DMS153 (cell line): ENCODE data around the gene NDUFA1.
"Not testable (repeated sequence)": the region's sequence is repeated elsewhere in the genome, so short reads cannot be mapped to it uniquely, and the experiment has no call there.

ENCODE experiments used
- DNase-seq: peaks from one replicate; lab custom pipeline; 2025; lab: John Stamatoyannopoulos, UW

Gene NDUFA1

DNA sequence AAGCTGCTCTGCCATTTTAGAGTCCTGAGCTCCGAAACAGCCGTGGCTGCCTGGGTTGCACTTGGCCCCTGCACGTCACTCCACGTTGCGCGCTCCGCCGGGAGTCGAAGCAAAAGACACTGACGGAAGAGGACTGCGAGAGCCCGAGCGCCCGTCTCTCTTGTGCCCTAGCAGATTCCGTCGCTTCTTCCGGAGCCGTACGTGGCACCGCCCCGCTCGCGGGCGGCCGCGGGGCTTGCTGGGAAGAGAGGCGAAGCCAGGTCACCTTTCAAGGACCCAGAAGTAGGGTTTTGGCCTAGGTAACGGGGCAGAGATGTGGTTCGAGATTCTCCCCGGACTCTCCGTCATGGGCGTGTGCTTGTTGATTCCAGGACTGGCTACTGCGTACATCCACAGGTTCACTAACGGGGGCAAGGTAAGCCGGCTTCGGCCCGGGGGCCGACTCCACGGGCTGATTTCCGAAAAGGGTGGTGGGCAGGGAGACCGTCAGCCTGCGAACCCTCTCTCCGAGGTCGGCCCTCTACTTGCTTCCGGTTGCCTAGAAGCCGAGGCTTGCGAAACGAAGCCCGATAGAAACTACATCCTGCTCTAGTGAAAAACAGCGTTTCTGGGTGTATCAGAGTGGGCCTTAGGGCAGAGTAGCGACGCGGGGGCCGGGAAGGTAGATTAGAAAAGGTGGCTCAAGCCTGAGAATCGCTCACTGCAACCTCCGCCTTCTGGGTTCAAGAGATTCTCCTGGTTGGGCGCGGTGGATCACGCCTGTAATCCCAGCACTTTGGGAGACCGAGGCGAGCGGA is at the start of gene NDUFA1, which contains the start of gene RNF113A:
Gene NDUFA1 (plus strand): TSS at position 234 of the 797 bp plus-strand sequence. CDS start 80 bp downstream, at position 314.
Gene RNF113A (minus strand): TSS at position 135 of the 797 bp plus-strand sequence. CDS start 120 bp downstream, at position 15.
- peak; percentile 92 for DNase-seq

DNA sequence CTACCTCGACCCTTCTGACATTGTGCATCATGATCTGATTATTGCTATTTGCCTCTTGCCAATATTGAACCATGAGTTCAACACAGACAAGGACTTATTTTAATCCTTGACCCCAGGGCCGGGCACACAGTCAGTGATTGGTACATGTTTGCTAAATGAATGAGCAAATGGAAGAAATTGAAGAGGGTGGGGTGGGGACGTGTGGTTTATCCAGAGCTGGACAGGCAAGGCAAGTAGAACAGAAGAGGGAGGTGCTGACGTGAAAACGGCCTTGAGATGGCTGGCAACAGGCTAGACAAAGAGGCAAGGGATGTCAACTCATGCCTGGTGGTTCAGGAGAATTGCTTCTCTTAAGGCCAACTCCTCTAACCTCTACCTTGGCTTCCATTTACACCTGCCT is 47.4 kb upstream of the NDUFA1 start:
- DNase-seq: not testable (repeated sequence)

DNA sequence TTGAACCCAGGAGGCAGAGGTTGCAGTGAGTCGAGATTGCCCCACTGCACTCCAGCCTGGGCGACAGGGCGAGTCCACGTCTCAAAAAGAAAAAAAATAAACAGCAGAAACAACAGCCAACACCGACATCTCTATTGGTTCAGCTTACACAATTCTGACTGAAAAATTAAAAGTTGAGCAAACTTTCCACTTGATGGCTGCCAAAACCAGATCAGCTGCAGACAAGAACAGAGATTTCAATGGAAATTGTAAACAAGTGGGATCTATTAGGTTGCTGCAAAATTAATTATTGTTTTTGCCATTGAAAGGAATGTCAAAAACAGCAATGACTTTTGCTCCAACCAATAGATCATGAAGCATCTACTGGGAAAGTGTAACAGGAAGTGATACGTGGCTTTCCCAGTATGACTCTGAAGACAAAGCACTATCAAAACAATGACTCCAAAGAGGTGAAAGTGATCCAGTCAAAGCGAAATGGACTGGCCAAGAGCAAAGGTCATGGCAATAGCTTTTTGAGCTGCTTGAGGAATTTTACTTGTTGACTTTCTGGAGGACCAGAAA is 45.2 kb upstream of the NDUFA1 start:
- DNase-seq: no peak

DNA sequence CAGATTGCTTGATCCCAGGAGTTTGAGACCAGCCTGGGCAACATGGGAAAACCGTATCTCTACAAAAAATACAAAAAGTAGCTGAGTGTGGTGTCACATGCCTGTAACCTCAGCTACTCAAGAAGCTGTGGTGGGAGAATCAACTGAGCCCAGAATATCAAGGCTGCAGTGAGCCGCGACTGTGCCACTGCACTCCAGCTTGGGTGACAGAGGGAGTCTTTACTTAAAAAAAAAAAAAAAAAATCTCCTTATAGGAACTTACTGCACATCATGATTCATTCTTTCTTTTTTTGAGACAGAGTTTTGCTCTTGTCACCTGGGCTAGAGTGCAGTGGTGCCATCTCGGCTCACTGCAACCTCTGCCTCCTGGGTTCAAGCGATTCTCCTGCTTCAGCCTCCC is 43.2 kb upstream of the NDUFA1 start:
- no peak for DNase-seq

DNA sequence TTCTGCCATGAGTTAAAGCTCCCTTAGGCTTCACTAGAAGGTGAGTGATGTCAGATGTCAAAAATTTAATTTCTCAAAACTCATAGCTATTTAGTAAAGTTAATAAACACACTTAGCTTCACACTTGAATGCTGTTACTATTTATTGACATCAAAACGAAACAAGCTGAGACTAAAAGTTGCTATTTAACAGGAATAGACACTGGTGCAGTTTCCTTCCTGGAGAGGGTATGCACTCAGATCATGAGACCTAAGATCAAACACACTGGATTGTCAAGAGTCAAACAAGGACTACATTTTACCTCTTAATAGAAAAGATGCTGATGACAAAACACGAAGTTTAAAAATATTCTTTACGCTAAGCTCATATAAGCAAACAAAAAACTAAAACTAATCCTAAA is 37.7 kb upstream of the NDUFA1 start:
- DNase-seq: no peak

DNA sequence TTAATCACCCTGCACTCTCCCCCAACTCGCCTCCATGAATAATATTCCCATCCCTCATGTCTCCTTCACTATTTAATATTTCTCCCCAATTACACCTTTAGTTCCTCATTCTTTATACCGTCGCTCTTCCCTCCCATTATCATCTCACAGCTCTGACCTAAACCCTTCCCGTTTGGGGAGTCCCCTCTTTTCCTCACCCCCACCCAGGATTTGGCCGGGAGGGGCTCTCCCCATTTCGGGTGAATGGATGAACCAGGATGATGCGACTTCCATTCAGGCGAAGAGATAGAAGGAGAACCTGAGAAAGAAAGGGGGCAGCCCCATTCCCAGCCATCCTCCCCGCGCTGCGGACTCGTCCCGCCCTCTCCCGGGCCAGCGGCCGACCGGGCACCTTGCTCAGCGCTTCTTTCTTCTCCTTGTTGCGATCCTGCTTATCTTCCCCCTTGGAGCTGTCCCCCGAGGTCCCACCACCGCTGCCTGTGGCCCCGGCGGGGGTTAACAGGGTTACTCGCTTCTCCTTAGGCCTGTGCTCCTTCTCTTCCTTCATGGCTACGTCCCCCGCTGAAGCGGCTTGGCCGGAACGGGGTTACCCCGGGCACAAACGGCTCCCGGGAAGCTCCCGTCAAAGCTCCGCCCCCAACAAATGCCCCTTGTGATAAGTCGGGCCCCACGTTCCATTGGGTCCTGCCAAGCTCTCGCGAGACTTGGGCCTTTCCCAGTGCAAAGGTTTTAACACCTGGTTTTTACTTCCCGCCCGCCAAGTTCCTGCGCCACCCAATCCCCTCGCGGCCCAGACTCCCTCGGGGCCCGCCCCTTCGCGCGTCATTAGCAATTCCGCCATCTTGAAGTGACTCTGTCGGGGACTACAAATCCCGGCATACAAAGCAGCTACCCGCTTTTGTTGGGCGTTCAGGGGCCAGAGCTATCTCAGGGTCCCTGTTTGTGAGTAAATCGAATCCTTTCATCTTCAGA is 19.0 kb upstream of the NDUFA1 start, which contains the start of gene UPF3B:
Gene UPF3B (minus strand): TSS at position 582 of the 972 bp plus-strand sequence. CDS start 35 bp downstream, at position 547.
- DNase-seq: peak; percentile 100

DNA sequence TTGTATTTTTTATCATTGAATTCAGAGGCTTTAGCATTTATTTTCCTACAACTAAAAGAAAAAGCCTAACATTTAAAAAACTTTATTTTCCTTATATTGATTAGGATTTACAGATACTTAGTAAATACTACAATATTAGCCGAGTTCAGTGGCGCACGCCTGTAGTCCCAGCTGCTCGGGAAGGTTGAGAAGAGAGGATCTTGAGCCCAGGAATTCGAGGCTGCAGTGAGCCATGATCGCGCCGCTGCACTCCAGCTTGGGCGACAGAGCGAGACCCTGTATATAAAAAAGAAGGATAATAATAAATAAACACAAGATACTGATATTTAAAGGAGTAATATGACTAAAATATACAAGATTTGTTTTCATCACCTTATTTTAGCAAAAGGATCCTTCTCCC is 18.2 kb upstream of the NDUFA1 start:
- no peak for DNase-seq

DNA sequence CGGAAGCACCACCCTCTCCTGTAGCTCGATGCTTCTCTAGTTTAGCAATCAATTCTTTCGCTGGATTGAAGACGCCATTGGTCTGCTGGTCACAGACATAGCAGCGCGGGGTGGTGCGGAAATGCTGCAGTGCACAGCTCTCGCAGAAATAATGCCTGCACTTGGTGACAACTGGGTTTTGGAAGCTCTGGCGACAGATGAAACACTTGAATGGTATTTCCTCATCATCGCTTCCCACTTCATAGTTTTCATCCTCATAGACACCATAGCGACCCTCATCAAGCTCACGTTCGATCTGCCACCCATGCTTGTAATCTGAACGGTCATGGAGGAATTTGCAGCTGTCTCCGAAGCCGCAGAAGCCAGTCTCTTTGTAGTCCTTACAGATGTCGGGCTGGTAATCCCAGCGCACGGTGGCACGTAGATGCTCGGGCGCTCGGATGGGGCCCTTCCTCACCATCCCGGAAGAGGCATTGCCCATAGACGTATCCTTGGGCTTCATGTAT is 953 bp upstream of the NDUFA1 start:
- DNase-seq: no peak

DNA sequence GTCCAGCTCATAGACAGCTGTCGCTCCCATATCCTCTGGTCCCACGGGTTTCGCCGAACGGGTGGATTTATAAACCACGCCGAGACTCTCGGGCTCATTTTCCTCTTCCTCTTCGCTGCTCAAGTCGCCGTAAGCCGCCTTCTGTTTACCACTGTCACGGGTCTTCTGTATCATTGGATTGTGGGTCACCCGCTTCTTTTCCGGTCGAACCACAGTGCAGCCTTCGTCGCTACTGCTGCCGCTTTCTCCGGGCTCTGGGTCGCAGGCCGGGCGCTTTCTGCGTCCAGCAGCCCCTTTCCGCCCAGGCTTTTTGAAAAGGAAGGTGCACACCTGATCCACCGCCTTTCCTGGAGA is 410 bp upstream of the NDUFA1 start:
- DNase-seq: no peak

DNA sequence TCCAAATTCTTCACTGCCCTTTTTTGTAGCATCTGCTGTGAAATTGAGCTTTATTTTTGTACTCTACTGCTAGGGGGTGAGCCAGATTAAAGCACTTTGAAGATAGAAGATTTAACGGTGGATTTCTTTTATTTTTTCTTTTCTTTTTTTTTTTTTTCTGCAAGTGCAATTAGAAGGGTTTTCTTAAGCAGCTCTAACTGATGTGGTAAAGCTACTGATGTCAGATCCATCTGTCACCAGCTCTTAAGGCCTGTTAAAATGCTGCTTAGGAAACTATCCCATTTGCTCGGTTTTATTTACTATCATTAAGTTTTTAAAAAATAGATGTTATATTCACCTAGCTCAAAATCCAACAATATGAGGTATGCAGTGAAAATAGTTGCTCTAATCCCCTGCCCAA is 7.1 kb downstream of the NDUFA1 start:
- DNase-seq: no peak

DNA sequence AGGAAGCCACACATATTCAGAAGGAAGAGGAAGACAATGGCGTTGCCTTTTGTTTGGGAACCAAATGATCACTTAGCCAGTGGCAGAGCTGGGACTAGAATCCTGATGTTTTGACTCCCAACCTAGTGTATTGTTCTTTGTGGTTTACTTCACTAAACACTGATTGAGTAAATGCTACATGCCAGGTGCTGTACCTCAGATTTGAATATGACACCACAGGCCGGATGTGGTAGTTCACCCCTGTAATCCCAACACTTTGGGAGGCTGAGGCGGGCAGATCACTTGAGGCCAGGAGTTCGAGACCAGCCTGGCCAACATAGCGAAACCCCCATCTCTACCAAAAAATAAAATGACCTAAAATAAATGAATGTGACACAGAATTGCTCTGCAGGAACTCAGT is 8.4 kb downstream of the NDUFA1 start:
- DNase-seq: no peak

DNA sequence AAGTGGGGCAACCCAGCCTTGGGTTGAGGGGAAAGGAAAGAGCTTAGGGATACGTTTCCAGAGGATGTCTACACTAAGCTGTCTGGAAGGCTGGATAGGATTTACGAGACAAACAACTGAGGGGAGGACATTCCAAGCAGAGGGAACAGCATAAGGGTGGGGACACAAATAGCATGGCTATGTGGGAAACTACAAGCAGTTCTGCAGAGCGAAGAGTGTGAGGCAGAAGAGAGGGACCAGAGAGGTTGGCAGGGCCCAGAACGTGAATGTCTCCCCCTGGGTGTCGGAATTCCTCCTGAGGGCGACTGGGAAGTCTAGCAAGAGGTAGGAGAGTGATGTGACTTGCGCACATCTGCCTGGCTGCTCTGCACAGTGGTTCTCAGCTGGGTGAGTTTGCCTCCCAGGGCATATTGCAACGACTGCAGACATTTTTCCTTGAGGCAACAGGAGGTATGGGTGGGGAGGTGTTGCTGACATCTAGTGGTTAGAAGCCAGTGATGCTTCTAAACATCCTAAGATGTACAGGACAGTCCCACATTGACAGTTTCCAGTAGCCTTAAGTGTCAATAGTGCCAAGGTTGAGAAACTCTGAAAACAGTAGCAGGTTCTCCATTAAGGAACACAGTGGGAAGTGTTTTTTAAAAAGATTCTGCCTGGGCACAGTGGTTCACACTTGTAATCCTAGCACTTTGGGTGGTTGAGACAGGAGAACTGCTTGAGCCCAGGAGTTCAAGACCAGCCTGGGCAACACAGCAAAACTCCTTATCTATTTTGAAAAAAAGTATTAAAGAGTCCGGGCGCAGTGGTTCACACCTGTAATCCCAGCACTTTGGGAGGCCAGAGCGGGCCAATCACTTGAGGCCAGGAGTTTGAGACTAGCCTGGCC is 9.2 kb downstream of the NDUFA1 start:
- DNase-seq: no peak

DNA sequence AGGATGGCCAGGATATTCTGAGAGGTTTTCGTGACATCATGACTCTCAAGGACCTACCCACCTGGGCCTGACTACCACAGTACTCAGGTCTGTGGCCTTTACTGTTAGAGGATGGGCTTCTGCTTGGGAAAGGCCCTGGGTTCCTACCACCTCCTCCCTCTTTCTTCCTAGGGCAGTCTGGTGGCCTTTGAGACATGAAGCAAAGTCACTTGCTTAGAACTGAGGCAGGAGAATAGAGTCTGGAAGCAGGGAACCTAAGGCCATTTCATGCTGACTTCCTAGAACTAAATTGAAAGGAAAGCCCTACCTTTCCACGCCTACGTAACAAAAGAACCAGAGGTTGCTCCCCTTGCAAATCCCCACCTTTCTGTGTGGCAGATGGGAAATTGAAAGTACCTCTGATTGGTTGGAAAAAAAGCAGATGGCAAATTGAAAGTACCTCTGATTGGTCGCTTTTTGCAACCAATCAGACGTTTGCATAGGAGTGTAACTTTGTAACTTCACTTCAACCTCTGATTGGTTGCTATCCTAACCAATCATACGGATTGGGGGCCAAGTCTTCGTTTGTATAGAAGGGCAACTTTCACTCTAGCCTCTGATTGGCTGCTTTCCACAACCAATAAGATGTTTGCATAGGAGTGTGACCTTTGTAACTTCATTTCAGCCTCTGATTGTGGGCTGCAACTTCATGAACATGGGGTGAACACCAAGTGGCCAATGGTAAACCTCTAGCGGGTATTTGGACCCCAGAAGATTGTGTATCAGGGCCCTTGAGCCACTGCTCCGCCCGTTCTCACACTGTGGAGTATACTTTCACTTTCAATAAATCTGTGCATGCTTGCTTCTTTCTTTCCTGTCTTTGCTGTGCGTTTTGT is 14.2 kb downstream of the NDUFA1 start:
- peak; percentile 53 for DNase-seq

DNA sequence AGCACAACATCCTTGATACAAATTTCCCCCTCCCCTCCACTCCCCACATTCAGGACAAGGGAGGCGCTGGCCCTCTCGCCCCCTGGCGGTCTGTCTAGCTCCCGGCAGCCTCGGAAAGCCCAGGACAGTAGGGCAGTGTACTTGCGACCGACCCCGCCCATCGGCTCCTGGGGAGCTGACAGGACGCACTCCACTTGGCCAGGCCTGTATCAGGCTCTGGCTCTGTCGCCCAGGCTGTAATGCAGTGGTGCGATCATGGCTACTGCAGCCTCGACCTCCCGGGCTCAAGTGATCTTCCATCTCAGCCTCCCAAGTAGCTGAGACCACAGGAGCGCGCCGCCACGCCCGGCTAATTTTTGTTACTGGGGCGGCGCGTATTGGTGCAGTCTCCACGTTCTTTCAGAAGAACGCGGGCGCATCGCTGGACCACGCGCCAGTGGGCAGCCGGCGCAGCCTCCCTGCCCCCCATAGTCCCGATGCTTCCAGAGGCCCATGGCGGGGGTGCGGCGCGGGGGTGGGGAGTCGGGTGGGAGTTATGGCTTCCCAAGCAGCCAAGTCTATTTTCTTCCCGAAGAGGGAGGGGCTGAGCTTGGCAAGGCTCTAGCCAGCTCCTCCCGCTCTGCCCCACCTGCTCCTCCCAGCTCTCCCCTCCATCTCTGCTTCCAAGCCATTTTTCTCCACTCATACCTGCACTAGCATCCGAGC is 16.2 kb downstream of the NDUFA1 start:
- DNase-seq: peak; percentile 49

DNA sequence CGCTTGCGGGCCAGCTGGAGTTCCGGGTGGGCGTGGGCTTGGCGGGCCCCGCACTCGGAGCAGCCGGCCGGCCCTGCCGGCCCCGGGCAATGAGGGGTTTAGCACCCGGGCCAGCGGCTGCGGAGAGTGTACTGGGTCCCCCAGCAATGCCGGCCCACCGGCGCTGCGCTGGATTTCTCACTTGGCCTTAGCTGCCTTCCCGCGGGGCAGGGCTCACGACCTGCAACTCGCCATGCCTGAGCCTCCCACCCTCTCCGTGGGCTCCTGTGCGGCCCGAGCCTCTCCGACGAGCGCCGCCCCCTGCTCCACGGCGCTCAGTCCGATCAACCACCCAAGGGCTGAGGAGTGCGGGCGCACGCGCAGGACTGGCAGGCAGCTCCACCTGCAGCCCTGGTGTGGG is 19.0 kb downstream of the NDUFA1 start:
- DNase-seq: not testable (repeated sequence)

DNA sequence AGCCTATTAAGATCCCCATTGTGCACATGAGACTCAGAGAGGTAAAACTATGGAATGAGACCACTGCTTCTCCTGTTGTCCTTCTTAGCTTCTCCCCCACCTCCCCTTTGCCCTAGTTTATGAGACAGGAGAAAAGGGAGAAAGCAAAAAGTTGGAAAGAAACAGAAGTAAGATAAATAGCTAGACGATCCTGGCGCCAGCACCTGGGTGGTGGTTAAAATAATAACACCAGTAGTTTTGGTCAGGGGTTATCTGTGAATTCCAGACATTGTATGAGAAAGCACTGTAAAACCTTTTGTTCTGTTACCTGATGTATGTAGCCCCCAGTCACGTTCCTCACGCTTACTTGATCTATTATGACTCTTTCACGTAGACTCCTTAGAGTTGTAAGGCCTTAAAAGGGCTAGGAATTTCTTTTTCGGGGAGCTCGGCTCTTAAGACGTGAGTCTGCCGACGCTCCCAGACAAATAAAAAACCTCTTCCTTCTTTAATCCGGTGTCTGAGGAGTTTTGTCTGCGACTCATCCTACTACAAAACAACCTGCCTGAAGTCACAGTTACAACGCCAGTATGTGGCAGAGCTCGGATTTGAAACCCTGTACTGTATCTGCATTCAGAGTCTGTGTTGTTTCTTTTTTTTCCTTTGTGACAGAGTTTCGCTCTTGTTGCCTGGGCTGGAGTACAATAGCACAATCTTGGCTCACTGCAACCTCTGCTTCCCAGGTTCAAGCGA is 20.5 kb downstream of the NDUFA1 start:
- DNase-seq: not testable (repeated sequence)

DNA sequence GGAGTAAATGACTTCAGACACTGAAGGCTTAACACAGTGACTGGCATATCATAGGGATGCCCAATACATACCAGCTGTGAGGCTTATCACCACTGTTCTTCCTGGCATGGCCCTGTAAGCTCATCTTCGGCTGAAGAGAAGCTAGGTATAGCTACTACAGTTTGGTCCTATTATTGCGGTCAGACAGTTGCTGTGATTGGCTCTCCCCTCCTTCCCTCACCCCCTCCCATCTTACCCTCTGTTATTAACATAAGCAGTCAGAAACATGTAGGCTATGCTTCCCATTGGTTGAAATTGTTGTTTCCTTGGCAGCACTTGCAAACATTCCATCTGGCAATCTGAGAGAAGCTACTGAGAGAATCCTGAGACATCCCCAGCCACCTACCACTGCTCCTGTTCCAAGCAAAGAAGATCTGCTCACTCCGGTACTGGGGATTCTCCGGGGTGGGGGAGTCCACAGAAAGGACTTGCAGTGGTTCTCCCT is 24.3 kb downstream of the NDUFA1 start, which contains the start of gene AKAP14:
Gene AKAP14 (plus strand): TSS at position 51 of the 484 bp plus-strand sequence. CDS start 7,331 bp downstream, outside the sequence.
- no peak for DNase-seq

DNA sequence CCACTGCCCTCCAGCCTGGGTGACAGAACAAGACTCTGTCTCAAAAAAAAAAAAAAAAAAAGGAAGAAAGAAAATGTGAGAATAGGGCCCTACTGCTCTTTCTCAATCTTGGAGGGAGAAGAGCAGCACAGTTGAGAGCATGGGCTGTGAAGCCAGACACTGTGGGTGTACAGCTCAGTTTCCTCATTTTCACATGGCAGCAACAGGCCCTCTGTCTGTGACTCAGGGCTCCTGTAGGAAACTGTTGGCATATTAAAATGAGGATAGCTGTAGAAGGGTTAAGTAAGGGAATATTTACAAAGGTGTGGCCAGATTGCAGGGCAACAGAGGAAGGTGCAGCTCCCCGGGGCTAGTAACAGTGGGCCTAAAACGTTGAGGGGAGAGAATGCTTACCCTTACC is 27.5 kb downstream of the NDUFA1 start:
- DNase-seq: peak; percentile 21
